Measurements from ENCODE around the gene SLC7A10. TPM values are rescaled to one million over a fixed set of nuclear protein-coding genes. Genes with fewer than 3 reads are reported as not detected.

SLC7A10 gene
- total RNA-seq, 2 donors from 2014 or later = 0.78 to 5.3 TPM

DNA sequence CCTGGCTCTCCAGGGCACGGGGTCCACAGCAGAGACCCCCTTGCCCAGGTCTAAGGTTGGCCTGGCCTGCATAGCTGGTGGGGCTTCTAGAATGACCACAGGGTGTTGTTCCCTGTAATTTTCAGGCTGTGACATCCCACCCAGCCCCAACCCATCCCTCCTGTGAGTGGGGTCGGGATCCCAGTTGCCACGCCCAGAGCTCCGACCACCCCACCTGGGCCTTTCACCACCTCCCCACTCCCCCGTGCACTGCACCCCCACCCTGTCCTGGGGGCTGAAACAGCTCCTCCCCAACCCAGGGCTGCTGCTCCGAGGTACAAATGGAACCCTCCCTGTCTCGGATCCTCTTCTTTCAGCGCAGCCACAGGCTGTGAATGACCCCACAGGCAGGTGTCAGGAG is 8.4 kb upstream of the SLC7A10 start:
- Histone ChIP-seq H3K27me3 (no peaks in the 10 kb centered on the region), H3K36me3 (replicated peaks in 1 of 2; ENCODE audit: insufficient read depth in 1 of 2, low read depth in 2 of 2) (no peaks in the 10 kb centered on the region), H3K27ac (no peak overlapping the region), H3K4me1 (no peaks in the 10 kb centered on the region), H3K9me3 (no peaks in the 10 kb centered on the region), H3K4me3 (no peak overlapping the region)
- TF ChIP-seq POLR2A (IDR thresholded peaks at IDR 0.05) = no peak
- TF ChIP-seq, protein P1, sequence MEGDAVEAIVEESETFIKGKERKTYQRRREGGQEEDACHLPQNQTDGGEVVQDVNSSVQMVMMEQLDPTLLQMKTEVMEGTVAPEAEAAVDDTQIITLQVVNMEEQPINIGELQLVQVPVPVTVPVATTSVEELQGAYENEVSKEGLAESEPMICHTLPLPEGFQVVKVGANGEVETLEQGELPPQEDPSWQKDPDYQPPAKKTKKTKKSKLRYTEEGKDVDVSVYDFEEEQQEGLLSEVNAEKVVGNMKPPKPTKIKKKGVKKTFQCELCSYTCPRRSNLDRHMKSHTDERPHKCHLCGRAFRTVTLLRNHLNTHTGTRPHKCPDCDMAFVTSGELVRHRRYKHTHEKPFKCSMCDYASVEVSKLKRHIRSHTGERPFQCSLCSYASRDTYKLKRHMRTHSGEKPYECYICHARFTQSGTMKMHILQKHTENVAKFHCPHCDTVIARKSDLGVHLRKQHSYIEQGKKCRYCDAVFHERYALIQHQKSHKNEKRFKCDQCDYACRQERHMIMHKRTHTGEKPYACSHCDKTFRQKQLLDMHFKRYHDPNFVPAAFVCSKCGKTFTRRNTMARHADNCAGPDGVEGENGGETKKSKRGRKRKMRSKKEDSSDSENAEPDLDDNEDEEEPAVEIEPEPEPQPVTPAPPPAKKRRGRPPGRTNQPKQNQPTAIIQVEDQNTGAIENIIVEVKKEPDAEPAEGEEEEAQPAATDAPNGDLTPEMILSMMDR (IDR thresholded peaks at IDR 0.05) = no peak
- WGBS, 2 donors = 65 to 77% methylated on average over 8 of the region's 8 CpGs
- intact Hi-C loops (cut with DNase I) = loop anchor here (10.0 kb wide), 1 partner anchor 531 kb away; no protein-coding TSS in a partner anchor
- DNase-seq (no peak), ATAC-seq (no peak)

DNA sequence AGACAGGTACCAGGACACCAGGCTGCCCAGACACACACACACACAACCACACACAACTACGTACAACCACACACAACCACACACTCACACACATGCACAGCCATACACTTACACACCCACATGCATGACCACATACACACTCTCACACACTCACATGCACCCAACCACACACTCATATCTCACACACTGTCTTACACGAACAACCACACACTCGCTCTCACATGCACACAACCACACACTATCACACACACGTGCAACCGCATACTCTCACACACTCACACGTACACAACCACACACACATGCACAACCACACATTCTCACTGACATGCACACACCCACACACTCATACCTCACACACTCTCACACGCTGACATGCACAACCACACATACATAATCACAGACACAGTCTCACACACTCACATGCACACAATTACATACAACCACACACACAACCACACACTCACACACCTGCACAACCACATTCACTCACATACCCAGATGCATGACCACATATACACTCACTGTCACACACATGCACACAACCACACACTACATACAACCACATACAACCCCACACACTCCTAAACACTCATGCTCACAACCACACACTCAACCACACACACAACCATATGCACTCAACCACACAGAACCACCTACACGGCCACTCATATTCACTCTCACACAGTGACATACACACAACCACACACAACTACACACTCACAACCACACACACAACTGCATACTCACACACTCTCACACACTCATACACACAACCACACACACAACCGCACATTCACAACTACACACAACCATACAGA is 7.6 kb upstream of the SLC7A10 start:
- intact Hi-C loops (cut with DNase I) = loop anchor here (10.0 kb wide), 1 partner anchor 532 kb away; no protein-coding TSS in a partner anchor
- Histone ChIP-seq H3K9me3 (peaks cover 0 to 7% (median 0%) of the 10 kb centered on the region in 3 donors), H3K36me3 (replicated peaks in 1 of 2; ENCODE audit: insufficient read depth in 1 of 2, low read depth in 2 of 2) (no peaks in the 10 kb centered on the region), H3K4me3 (no peak overlapping the region), H3K27ac (no peak overlapping the region), H3K4me1 (no peaks in the 10 kb centered on the region), H3K27me3 (no peaks in the 10 kb centered on the region)
- ATAC-seq (no peak), DNase-seq (no peak)
- 73 to 80% methylated on average over 9 of the region's 9 CpGs for WGBS, 2 donors
- no peak for TF ChIP-seq POLR2A (IDR thresholded peaks at IDR 0.05)
- TF ChIP-seq, protein P1 (IDR thresholded peaks at IDR 0.05) = no peak

DNA sequence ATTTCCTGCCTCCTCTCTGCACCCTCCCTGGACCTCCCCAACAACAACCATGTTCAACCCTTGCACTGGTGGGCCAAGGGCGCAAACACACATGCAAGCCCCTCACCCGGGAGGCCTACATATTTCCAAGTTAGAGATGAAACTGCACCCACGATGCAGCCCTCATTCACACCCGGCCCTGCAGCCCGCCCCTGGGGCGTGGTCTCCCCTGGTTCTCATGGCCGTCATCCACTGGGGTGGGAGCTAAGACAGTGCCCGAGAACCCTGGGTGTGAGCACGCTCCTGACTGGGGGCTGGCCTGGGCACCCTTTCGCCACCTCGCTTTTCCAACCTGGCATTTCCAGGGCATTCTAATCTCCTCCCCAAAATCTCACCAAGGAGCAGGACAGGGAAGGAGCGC is 7.0 kb upstream of the SLC7A10 start:
- Histone ChIP-seq H3K4me1 (no peaks in the 10 kb centered on the region), H3K27me3 (no peaks in the 10 kb centered on the region), H3K36me3 (replicated peaks in 1 of 2; ENCODE audit: insufficient read depth in 1 of 2, low read depth in 2 of 2) (no peaks in the 10 kb centered on the region), H3K4me3 (no peak overlapping the region), H3K9me3 (peaks cover 0 to 11% (median 0%) of the 10 kb centered on the region in 3 donors), H3K27ac (no peak overlapping the region)
- DNase-seq (no peak), ATAC-seq (no peak)
- 59 to 70% methylated on average over 12 of the region's 12 CpGs for WGBS, 2 donors
- TF ChIP-seq POLR2A (IDR thresholded peaks at IDR 0.05) = no peak
- TF ChIP-seq, protein P1 (IDR thresholded peaks at IDR 0.05) = no peak
- intact Hi-C loops (cut with DNase I) = loop anchor here (10.0 kb wide), 1 partner anchor 532 kb away; no protein-coding TSS in a partner anchor

DNA sequence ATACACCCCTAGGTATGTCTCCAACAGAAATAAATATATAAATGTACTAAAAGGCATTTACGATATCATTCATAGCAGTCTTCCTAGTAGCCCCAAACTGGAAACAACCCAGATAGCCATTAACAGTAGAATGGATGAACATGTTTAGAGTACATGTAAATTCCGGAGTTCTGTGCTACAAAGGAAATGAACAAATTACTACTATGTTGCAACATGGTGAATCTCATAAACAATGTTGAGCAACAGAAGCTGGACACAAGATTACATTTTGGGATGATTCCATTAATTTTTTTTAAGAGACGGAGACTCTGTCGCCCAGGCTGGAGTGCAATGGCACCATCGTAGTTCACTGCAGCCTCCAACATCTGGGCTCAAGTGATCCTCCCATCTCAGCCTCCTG is 5.9 kb upstream of the SLC7A10 start:
- 68 to 72% methylated on average over 5 of the region's 5 CpGs for WGBS, 2 donors
- peaks cover 2% of the 10 kb centered on the region for H3K4me1 ChIP-seq
- H3K27me3 ChIP-seq = peaks cover 0 to 9% of the 10 kb centered on the region in 2 donors
- no peak for TF ChIP-seq POLR2A (IDR thresholded peaks at IDR 0.05)
- no peak overlapping the region for H3K4me3 ChIP-seq
- no peak overlapping the region for H3K27ac ChIP-seq
- intact Hi-C loops (cut with DNase I) = loop anchor here (10.0 kb wide), 1 partner anchor 533 kb away; no protein-coding TSS in a partner anchor
- DNase-seq (no peak), ATAC-seq (no peak)
- no peaks in the 10 kb centered on the region for H3K36me3 ChIP-seq (replicated peaks in 1 of 2; ENCODE audit: insufficient read depth in 1 of 2, low read depth in 2 of 2)
- H3K9me3 ChIP-seq = peaks cover 0 to 17% (median 0%) of the 10 kb centered on the region in 3 donors

DNA sequence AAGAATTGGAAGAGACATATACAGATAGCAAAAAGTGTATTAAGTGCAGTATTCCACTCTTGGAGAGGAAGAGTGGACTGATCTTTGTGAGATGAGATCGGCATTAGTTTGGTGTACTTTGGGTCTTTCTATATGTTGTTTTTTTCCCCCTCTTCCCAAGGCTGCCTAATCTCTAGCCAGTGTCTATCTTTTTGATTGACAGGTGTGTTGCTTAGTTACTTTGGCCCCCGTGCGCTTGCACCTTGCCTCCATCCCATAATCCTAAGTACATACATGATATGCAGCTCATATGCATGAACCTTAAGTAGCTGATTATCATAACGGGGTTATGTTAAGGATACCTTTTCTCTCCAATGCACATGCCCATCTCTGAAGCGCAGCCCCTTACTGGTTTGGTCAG is 4.3 kb upstream of the SLC7A10 start:
- no peak for DNase-seq
- Histone ChIP-seq H3K4me3 (no peak overlapping the region), H3K9me3 (peaks cover 0 to 17% (median 0%) of the 10 kb centered on the region in 3 donors), H3K36me3 (replicated peaks in 1 of 2; ENCODE audit: insufficient read depth in 1 of 2, low read depth in 2 of 2) (no peaks in the 10 kb centered on the region), H3K27ac (no peak overlapping the region), H3K27me3 (peaks cover 0 to 25% of the 10 kb centered on the region in 2 donors), H3K4me1 (peaks cover 14% of the 10 kb centered on the region)
- ATAC-seq = no peak
- 65 to 67% methylated on average over 5 of the region's 5 CpGs for WGBS, 2 donors
- TF ChIP-seq, protein P1 (IDR thresholded peaks at IDR 0.05) = no peak
- TF ChIP-seq POLR2A (IDR thresholded peaks at IDR 0.05) = no peak
- intact Hi-C loops (cut with DNase I) = loop anchor here (10.0 kb wide), 1 partner anchor 535 kb away; no protein-coding TSS in a partner anchor
